Measurements from ENCODE around the gene KRT74.

The KRT74 gene

GRCh38 chr12:52568111-52568510, 5.5 kb downstream of the KRT74 start:
- TF ChIP-seq, protein P1, sequence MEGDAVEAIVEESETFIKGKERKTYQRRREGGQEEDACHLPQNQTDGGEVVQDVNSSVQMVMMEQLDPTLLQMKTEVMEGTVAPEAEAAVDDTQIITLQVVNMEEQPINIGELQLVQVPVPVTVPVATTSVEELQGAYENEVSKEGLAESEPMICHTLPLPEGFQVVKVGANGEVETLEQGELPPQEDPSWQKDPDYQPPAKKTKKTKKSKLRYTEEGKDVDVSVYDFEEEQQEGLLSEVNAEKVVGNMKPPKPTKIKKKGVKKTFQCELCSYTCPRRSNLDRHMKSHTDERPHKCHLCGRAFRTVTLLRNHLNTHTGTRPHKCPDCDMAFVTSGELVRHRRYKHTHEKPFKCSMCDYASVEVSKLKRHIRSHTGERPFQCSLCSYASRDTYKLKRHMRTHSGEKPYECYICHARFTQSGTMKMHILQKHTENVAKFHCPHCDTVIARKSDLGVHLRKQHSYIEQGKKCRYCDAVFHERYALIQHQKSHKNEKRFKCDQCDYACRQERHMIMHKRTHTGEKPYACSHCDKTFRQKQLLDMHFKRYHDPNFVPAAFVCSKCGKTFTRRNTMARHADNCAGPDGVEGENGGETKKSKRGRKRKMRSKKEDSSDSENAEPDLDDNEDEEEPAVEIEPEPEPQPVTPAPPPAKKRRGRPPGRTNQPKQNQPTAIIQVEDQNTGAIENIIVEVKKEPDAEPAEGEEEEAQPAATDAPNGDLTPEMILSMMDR (IDR thresholded peaks at IDR 0.05), result no peak

DNA sequence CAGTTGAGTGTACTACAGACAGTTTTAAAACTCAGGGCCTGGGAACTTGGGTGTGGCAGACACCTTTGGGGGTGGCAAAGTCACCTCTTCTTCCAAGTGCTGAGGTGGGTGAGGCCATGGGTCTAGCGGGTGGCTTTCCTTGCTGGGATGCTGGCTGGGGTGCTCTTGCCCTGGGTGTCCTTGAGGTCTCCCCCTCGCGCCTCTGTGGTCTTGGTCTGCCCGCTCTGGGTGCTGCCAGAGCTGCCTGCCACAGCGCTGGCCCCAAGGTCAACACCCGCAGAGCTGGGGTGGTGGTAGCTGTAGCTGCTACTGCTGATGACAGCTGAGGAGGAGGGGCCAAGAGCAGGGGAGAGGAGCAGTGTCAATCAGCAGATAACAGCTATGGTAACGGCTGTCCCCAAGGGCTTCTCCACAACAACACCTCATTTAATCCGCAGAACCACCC, 6.8 kb downstream of the KRT74 start:
- TF ChIP-seq, protein P1 (IDR thresholded peaks at IDR 0.05), result no peak

- TF ChIP-seq, protein P1 (IDR thresholded peaks at IDR 0.05), result no peak
Observed at GRCh38 chr12:52564582-52564981, 9.1 kb downstream of the KRT74 start.

GRCh38 chr12:52561880-52562449, 11.7 kb downstream of the KRT74 start:
- TF ChIP-seq, protein P1 (IDR thresholded peaks at IDR 0.05), result no peak; the same call in 1 of the 2 replicates

GRCh38 chr12:52559979-52560378, 13.7 kb downstream of the KRT74 start:
- TF ChIP-seq, protein P1 (IDR thresholded peaks at IDR 0.05), result no peak

DNA sequence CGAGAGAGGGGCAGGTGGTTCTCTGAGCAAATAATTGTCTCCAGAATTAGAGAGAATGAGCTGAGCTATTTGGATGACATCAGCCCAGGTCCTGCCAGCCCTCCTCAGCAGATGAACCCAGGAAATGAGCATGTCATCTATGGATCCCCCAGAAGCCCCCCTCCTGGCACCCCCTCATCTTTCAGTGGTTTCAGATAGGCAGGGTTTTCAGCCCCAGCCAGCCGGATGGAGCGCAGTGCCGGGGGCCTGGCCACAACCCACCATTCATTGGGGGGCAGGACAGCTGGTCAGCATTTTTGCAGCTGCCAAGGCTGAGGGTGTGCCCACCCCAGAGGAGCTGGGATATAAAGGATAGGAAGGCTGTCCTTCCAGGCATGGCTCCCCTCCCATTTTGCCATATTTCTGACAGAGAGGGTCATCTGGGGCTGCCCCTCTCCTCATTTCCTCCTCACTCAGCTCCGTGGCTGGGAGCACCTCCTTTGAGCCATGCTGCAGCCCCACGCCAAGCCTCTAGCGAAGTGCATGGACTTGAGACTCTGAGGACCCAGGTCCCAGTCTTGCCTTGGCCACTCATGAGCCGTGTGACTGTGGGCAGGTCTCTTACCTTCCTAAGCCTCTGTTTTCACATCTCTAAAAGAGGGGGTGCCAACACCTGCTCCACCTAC, 14.7 kb downstream of the KRT74 start:
- TF ChIP-seq, protein P1 (IDR thresholded peaks at IDR 0.05), result no peak

GRCh38 chr12:52557476-52557875, 16.2 kb downstream of the KRT74 start:
- TF ChIP-seq, protein P1 (IDR thresholded peaks at IDR 0.05), result no peak

All from LNCAP (cell line).